HCT116 (cell line): ENCODE results near the gene TMEM132A. TPM values are rescaled to one million over a fixed set of nuclear protein-coding genes. Genes with fewer than 3 reads are reported as not detected.

Experiments
- ATAC-seq: fragments of 200-7000 bp; cut with Tn5 transposase; 2 replicates; pipeline ENCODE4 v1.9.1; 2020; ENCODE audit warnings: mild to moderate bottlenecking, moderate library complexity
- BruUV-seq: library from RNA; stranded (reverse); fragments of 400-500 nt; replicated peaks from 2 replicates; lab custom pipeline; 2021; lab: Mats Ljungman, UMichigan
- CTCF ChIA-PET: fragments of 300-600 bp; sonication (Branson Sonifier 250); formaldehyde crosslinking; loops from one replicate; lab custom pipeline; 2021; ENCODE audit warnings: antibody characterized with exemption; lab: Charles Lee
- POLR2A ChIA-PET: fragments of 300-600, 350-600 bp; sonication (Branson Sonifier 250); formaldehyde crosslinking; loops from one replicate; lab custom pipeline; 2021; ENCODE audit warnings: antibody characterized with exemption; lab: Charles Lee
- RAD21 ChIA-PET, 2 experiments: fragments of 300-600 bp; sonication (Branson Sonifier 250); formaldehyde crosslinking; loops; one replicate each; lab custom pipeline; 2023; ENCODE audit warnings: low total read pairs in 2 of 2; ENCODE audit not compliant: uncharacterized antibody in 2 of 2, unreplicated experiment in 2 of 2, low non-redundant PET in 1 of 2; lab: Charles Lee
- DNase-seq: peaks from one replicate; pipeline ENCODE4 v3.0.0-alpha.2; 2010; ENCODE audit warnings: low read depth, low spot score
- H2AFZ ChIP-seq: fragments of 200-600 bp; shearing (Covaris generic), sonication (generic); 2 replicates; pipeline ENCODE4 v1.6.1; 2017; ENCODE audit warnings: low read depth, mixed run types, mixed read lengths, antibody characterized with exemption, low read length; ENCODE audit not compliant: poor library complexity, severe bottlenecking
- H3K27ac ChIP-seq: 2 replicates; pipeline ENCODE4 v1.5.1; 2012; ENCODE audit warnings: low read depth, low read length
- H3K27me3 ChIP-seq: fragments of 200-600 bp; sonication (generic); 2 replicates; pipeline ENCODE4 v1.6.1; 2016; ENCODE audit warnings: mixed run types, low read length, mixed read lengths; ENCODE audit not compliant: insufficient read depth
- H3K36me3 ChIP-seq, 2 experiments: fragments of 200-500 bp in 1 of 2; fragments of 200-600 bp in 1 of 2; sonication (Bioruptor generic) in 1 of 2; sonication (generic) in 1 of 2; 2 replicates each; pipeline versions ENCODE4 v1.5.1 to v1.6.1; 2014 to 2016; ENCODE audit warnings: low read length in 2 of 2, inconsistent platforms in 1 of 2, mixed read lengths in 1 of 2, mixed run types in 1 of 2; ENCODE audit not compliant: insufficient read depth in 2 of 2, control insufficient read depth in 1 of 2
- H3K4me1 ChIP-seq, 2 experiments: fragments of 200-600 bp in 1 of 2; sonication (generic) in 1 of 2; 2 replicates each; pipeline versions ENCODE4 v1.5.1 to v1.6.1; 2012 to 2017; ENCODE audit warnings: low read length in 2 of 2, inconsistent platforms in 1 of 2, mild to moderate bottlenecking in 1 of 2, mixed read lengths in 1 of 2, mixed run types in 1 of 2, moderate library complexity in 1 of 2; ENCODE audit not compliant: insufficient read depth in 2 of 2, control insufficient read depth in 1 of 2
- H3K4me2 ChIP-seq: fragments of 200-600 bp; sonication (generic); 2 replicates; pipeline ENCODE4 v1.6.1; 2017; ENCODE audit warnings: mixed run types, low read length, mixed read lengths
- H3K4me3 ChIP-seq, 2 experiments: fragments of 200-600 bp in 1 of 2; sonication (generic) in 1 of 2; replicated peaks in 1 of 2; 2 replicates each; pipeline ENCODE4 v1.5.1; 2011 to 2016; ENCODE audit warnings: low read length in 2 of 2, control low read depth in 1 of 2, low read depth in 1 of 2, mild to moderate bottlenecking in 1 of 2, mixed read lengths in 1 of 2, mixed run types in 1 of 2
- H3K79me2 ChIP-seq: fragments of 200-600 bp; sonication (generic); 2 replicates; pipeline ENCODE4 v1.6.1; 2017; ENCODE audit warnings: mild to moderate bottlenecking, mixed run types, low read length, moderate library complexity, mixed read lengths; ENCODE audit not compliant: insufficient read depth
- H3K9ac ChIP-seq: fragments of 200-600 bp; sonication (generic); 2 replicates; pipeline ENCODE4 v1.6.1; 2016; ENCODE audit warnings: low read length, mixed read lengths
- H3K9me2 ChIP-seq: fragments of 200-600 bp; sonication (generic), shearing (Covaris generic); 2 replicates; pipeline ENCODE4 v1.6.1; 2017; ENCODE audit warnings: mixed run types, mild to moderate bottlenecking, moderate library complexity; ENCODE audit not compliant: insufficient read depth
- H3K9me3 ChIP-seq, 2 experiments: fragments of 200-500 bp in 1 of 2; fragments of 200-600 bp in 1 of 2; sonication (Bioruptor generic) in 1 of 2; sonication (generic) in 1 of 2; 2 replicates each; pipeline ENCODE4 v1.6.1; 2014 to 2017; ENCODE audit warnings: low read length in 2 of 2, mixed read lengths in 2 of 2, inconsistent platforms in 1 of 2, low read depth in 1 of 2, mild to moderate bottlenecking in 1 of 2, mixed run types in 1 of 2, moderate library complexity in 1 of 2; ENCODE audit not compliant: control insufficient read depth in 1 of 2, insufficient read depth in 1 of 2
- H4K20me1 ChIP-seq: fragments of 200-600 bp; sonication (generic), shearing (Covaris generic); 2 replicates; pipeline ENCODE4 v1.6.1; 2017; ENCODE audit warnings: mixed run types, mild to moderate bottlenecking, moderate library complexity; ENCODE audit not compliant: insufficient read depth
- CEBPB ChIP-seq: IDR thresholded peaks from 2 replicates; pipeline ENCODE4 v1.6.1; 2012; ENCODE audit warnings: low read depth
- EGR1 ChIP-seq: IDR thresholded peaks from 2 replicates; pipeline ENCODE4 v1.6.1; 2012; ENCODE audit warnings: low read depth
- EZH2phosphoT487 ChIP-seq: fragments of 200-600 bp; IDR thresholded peaks from 2 replicates; pipeline ENCODE4 v1.6.1; 2018; ENCODE audit warnings: antibody characterized with exemption, borderline replicate concordance
- FOSL1 ChIP-seq: IDR thresholded peaks from 2 replicates; pipeline ENCODE4 v1.6.1; 2012; ENCODE audit warnings: low read depth
- JUND ChIP-seq: IDR thresholded peaks from 2 replicates; pipeline ENCODE4 v1.6.1; 2012
- POLR2A ChIP-seq: IDR thresholded peaks from 2 replicates; pipeline ENCODE4 v1.7.0; 2011; ENCODE audit warnings: borderline replicate concordance; ENCODE audit not compliant: insufficient read depth, insufficient read length; ENCODE audit errors: extremely low read depth
- POLR2AphosphoS5 ChIP-seq: IDR thresholded peaks from 2 replicates; pipeline ENCODE4 v1.6.1; 2011; ENCODE audit warnings: mild to moderate bottlenecking, low read depth, low read length, moderate library complexity
- RAD21 ChIP-seq: IDR thresholded peaks from 2 replicates; pipeline ENCODE4 v1.6.1; 2012; ENCODE audit warnings: low read depth, mild to moderate bottlenecking
- SIN3A ChIP-seq: IDR thresholded peaks from 2 replicates; pipeline ENCODE4 v1.6.1; 2012; ENCODE audit warnings: low read depth
- SP1 ChIP-seq: IDR thresholded peaks from 2 replicates; pipeline ENCODE4 v1.6.1; 2012; ENCODE audit warnings: low read depth
- SRF ChIP-seq: IDR thresholded peaks from 2 replicates; pipeline ENCODE4 v1.6.1; 2012; ENCODE audit warnings: low read depth
- TCF7L2 ChIP-seq: IDR thresholded peaks from 2 replicates; pipeline ENCODE4 v1.7.0; 2011; ENCODE audit warnings: borderline replicate concordance, inconsistent platforms; ENCODE audit not compliant: insufficient read depth, insufficient read length; ENCODE audit errors: extremely low read depth
- ZFX ChIP-seq: fragments of 450-650 bp; IDR thresholded peaks from 2 replicates; pipeline ENCODE4 v1.6.1; 2017
- intact Hi-C: fragments of 100-400 bp; cut with micrococcal nuclease; formaldehyde crosslinking; loops from 2 replicates; pipeline ENCODE4 v1.10.0; 2022
- total RNA-seq: library from RNA; stranded (reverse); gene quantifications from one replicate; pipeline ENCODE4 v1.2.1, GENCODE V29; 2021; ENCODE audit not compliant: unreplicated experiment
- TF ChIP-seq, protein P1 (sequence below): IDR thresholded peaks from 2 replicates; pipeline ENCODE4 v1.6.1; 2012
- TF ChIP-seq, protein P2 (sequence below): IDR thresholded peaks from 2 replicates; pipeline ENCODE4 v1.6.1; 2012
- TF ChIP-seq, protein P3 (sequence below): IDR thresholded peaks from 2 replicates; pipeline ENCODE4 v1.6.1; 2011; ENCODE audit warnings: mild to moderate bottlenecking, low read length, moderate library complexity; ENCODE audit not compliant: insufficient replicate concordance; ENCODE audit errors: extremely low read depth

TMEM132A gene
- total RNA-seq, 1 experiment from 2014 or later, result 120 TPM

DNA sequence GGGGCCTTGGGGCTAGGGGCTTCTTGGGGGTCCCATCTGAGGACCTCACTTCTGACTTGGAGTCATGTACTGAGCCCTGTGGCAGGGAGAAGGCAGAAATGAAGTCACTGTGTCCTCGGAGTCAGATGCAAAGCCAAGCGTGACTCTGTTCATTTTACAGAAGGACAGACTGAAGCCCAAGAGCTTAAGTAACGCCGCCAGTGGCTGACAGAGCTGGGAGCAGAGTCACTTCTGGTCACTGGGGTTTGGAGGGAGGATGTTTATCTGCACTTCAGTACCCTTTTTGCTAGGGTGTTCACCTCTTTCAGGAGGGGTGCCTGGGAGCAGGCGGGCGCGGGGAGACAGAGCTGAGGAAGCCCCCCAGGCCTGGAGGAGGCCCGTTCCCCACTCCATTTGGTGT, 57.9 kb downstream of the TMEM132A start (continued):
- TF ChIP-seq, protein P1, sequence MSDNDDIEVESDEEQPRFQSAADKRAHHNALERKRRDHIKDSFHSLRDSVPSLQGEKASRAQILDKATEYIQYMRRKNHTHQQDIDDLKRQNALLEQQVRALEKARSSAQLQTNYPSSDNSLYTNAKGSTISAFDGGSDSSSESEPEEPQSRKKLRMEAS, result no peak
- TF ChIP-seq EGR1 (no peak), EZH2phosphoT487 (no peak), TCF7L2 (no peak)

DNA sequence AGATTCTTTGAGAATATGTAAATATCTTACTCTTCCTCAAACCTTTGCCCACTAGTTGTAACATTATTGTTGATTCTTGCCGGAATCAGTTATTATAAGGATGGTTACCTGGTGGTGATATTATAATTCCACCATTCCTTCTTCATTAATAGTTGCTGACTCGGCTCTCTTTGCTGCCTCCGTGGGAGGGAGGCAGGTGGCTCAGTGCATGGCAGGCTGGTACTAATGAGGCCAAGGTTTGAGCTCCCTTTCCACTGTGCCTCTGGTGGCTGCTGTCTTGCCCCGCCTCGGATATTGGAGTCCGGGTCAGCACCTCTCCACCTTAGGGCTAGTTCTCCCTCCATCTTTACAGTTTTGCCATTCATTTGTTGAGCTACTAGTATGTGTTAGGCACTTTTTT, 59.9 kb downstream of the TMEM132A start:
- RAD21 ChIA-PET, result no interaction called here
- Histone ChIP-seq H3K4me2 (no peak overlapping the region), H3K27me3 (no peaks in the 10 kb centered on the region), H3K27ac (no peak overlapping the region), H3K9me2 (no peaks in the 10 kb centered on the region), H3K4me1 (peaks cover 3 to 9% of the 10 kb centered on the region in 2 experiments; a peak in 3 of 4 replicates)
- no peak for ATAC-seq
- intact Hi-C loops, result no loop called here
- no peak for TF ChIP-seq SP1
- no peak for TF ChIP-seq SRF
- TF ChIP-seq, all 23 proteins: peak for 0
- no TSS peak for BruUV-seq
- no peaks in the 10 kb centered on the region for H3K36me3 ChIP-seq
- ChIA-PET POLR2A (no interaction called here), CTCF (interaction anchor here (1.5 kb wide), 1 partner anchor 14 kb away, joined by 3 read pairs; no protein-coding TSS in a partner anchor)
- H3K4me3 ChIP-seq, result no peak overlapping the region
- DNase-seq, result no peak
- H3K79me2 ChIP-seq, result no peaks in the 10 kb centered on the region
- H4K20me1 ChIP-seq, result no peaks in the 10 kb centered on the region
- H2AFZ ChIP-seq, result no peak overlapping the region
- H3K9me3 ChIP-seq, result no peaks in the 10 kb centered on the region
- H3K9ac ChIP-seq, result no peak overlapping the region

DNA sequence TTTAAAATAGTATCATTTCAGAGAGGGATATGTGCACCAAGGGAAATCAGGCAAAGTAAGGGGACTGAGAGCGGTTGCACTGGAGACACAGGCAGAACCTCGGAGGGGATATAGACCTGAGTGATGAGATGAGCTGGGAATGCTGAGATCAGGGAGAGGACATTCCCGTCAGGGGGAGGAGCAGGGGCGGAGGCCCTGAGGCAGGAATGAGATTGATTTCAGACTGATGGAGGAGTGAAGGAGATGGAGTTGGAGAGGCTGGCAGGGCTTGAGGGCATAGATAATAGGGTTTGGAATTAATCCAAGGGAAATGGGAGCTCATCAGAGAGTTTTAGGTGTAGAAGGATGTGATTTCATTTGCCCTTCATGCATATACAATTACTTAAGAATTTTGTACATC, 60.4 kb downstream of the TMEM132A start:
- H3K27me3 ChIP-seq, result no peaks in the 10 kb centered on the region
- H3K4me1 ChIP-seq, result peaks cover 3 to 9% of the 10 kb centered on the region in 2 experiments; a peak in 3 of 4 replicates
- H3K4me3 ChIP-seq, result no peak overlapping the region
- DNase-seq, result no peak
- ChIA-PET RAD21 (no interaction called here), POLR2A (no interaction called here), CTCF (interaction anchor here (1.5 kb wide), 1 partner anchor 14 kb away, joined by 3 read pairs; no protein-coding TSS in a partner anchor)
- intact Hi-C loops, result no loop called here
- H3K79me2 ChIP-seq, result no peaks in the 10 kb centered on the region
- no TSS peak for BruUV-seq
- H3K36me3 ChIP-seq, result no peaks in the 10 kb centered on the region
- H4K20me1 ChIP-seq, result no peaks in the 10 kb centered on the region
- peak; percentile 29; the same call in 1 of the 2 replicates for ATAC-seq
- H3K4me2 ChIP-seq, result no peak overlapping the region
- no peak overlapping the region for H2AFZ ChIP-seq
- H3K27ac ChIP-seq, result no peak overlapping the region
- H3K9me2 ChIP-seq, result no peaks in the 10 kb centered on the region
- TF ChIP-seq FOSL1 (no peak), POLR2A (no peak), TCF7L2 (no peak), EZH2phosphoT487 (no peak), SIN3A (no peak), JUND (no peak), SP1 (no peak), SRF (no peak), RAD21 (no peak), POLR2AphosphoS5 (no peak), CEBPB (no peak), ZFX (no peak)
- TF ChIP-seq, protein P2, sequence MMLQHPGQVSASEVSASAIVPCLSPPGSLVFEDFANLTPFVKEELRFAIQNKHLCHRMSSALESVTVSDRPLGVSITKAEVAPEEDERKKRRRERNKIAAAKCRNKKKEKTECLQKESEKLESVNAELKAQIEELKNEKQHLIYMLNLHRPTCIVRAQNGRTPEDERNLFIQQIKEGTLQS, result no peak
- TF ChIP-seq, protein P3, sequence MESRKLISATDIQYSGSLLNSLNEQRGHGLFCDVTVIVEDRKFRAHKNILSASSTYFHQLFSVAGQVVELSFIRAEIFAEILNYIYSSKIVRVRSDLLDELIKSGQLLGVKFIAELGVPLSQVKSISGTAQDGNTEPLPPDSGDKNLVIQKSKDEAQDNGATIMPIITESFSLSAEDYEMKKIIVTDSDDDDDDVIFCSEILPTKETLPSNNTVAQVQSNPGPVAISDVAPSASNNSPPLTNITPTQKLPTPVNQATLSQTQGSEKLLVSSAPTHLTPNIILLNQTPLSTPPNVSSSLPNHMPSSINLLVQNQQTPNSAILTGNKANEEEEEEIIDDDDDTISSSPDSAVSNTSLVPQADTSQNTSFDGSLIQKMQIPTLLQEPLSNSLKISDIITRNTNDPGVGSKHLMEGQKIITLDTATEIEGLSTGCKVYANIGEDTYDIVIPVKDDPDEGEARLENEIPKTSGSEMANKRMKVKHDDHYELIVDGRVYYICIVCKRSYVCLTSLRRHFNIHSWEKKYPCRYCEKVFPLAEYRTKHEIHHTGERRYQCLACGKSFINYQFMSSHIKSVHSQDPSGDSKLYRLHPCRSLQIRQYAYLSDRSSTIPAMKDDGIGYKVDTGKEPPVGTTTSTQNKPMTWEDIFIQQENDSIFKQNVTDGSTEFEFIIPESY, result no peak
- no peak overlapping the region for H3K9ac ChIP-seq
- H3K9me3 ChIP-seq, result no peaks in the 10 kb centered on the region
